GM19438 (cell line): Measurements from ENCODE around the gene PITPNM3.

Experiments
- ATAC-seq: cut with Tn5 transposase; IDR thresholded peaks from one replicate; pipeline ENCODE4 v1.9.1; 2021; ENCODE audit warnings: low read depth; ENCODE audit not compliant: unreplicated experiment

Gene PITPNM3

DNA sequence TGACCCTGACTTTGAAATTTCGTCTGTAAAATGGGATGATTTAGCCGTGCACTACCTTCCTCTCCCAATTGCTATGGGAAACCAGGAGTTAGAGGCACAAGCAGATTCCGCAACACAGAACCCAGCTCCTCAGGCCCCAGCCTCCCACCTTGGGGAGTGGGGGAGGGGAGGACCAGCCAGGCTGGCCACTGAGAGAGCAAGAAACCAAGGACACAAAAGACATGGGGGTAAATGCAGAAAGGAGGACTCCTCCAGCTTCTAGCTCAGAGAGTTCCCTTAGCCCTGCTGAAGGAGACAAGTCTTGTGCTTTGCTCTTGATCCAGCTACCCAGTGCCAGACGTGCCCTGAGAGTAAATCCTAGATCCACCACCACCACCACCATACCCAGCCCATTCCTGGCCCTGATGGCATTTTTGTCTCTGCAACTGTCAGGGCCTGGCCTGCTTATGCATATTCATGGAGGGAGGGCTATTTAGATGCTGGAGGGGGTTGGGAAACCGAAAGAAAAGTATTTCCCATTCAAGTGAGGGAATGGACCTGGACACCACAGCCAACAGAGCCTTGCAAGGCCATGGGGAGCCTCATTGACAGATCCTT is 25.9 kb downstream of the PITPNM3 start:
- no peak for ATAC-seq

DNA sequence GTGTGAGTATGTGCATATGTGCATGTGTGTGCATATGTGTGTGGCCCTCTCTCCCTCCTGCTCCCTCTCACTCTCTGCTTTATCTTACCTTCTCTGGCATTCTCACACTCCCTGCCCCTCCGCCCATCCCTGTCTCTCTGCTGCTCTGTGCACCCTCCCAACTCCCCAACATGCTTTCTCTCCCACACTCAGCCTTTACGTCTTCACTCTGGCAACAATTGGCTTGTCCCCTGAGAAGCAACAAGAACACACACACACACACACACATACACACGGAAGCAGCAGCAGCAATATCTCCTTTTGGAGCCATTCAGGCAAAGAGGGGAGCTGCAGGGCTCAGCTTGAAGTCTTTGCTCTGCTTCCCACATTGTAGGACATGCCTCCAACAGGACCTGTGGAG is 27.8 kb downstream of the PITPNM3 start:
- ATAC-seq = no peak

DNA sequence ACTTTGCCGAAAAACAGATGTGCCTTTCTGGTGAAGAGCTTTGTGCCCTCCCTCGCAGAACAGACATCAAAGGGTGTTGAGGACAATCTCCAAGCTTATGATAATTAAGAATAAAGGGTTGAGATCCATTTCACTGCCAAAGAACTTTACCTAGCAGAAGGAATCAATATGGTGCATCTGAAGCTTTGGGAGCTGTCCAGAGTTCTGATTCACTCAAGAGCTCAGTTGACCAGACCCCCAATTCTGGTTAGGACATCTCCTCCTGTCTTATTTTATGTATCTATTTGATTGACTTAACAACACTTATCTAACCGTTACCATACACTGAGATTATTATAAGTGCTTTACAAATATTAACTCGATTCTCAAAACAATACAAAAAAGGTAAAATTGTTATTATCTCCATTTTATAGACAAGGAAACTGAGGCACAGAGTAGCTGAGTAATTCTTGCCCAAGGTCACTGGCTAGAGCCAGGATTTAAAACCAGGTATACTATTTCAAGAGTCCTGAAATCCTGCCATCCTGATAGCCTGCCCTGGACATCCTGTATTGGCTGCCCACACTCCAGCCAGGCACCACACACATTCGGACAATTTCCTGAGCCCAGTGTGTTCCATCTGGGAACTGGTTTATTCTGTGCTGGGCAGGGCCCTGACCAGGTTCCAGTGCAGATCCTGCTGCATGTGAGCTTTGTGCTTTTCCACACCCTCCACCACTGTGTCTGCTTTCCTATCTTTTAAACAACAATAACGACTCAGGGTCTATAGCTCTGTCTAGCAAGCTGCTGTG is 29.8 kb downstream of the PITPNM3 start:
- no peak for ATAC-seq

DNA sequence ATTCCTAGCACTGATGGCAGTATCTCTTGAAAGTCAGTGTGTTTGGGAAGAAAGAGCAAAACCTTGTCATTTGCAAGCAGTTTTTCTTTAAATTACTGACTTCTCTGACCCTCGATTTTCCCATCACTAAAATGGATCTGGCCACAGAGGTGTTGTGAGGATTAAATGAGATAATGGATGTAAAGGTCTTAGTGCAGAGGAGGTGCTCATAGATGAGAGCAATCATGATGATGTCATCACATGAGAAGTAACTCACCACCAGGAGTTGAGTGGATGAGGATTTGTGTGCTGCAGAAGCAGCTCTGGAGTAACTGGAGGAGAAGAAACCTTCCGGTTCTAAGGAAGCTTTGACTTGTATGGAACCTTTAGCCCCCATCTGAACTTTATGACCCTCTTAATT is 30.6 kb downstream of the PITPNM3 start:
- no peak for ATAC-seq

DNA sequence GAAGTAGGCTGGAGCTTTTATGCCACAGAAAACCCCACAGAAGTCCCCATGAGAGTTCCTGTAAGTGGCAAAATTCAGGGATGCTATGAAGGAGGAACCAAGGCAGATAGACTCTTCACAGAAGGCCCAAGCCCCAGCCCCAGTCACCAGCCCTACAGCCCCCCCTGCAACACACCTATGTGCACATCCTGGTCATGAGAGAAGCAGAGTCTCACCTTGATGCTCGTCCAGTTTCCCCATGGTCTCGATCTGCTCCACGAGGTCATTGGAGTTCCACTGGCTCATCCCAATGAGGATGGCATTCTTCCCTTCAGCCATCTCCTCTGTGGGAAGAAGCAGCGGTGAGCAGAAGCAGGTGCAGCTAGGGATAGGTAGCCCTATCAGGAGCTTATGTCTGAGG is 31.2 kb downstream of the PITPNM3 start:
- no peak for ATAC-seq

DNA sequence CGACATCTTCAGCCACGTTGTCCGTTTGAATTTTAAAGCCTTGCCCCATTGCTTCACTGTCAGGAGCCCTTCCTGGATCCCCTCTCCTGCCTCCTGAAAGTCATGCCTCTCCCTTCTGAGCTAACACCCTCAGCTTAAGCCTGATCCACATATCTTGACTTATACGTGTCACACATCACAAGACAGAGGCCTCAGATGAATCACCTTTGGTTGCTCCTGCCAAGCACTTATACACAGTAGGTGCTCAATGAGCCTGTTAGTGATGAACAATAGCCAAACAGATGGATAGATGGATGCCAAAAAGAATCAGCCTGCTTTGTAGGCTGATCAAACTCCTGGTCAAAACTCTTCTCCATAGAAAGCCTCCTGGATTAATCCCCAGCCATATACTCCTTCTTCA is 31.8 kb downstream of the PITPNM3 start:
- ATAC-seq = no peak

DNA sequence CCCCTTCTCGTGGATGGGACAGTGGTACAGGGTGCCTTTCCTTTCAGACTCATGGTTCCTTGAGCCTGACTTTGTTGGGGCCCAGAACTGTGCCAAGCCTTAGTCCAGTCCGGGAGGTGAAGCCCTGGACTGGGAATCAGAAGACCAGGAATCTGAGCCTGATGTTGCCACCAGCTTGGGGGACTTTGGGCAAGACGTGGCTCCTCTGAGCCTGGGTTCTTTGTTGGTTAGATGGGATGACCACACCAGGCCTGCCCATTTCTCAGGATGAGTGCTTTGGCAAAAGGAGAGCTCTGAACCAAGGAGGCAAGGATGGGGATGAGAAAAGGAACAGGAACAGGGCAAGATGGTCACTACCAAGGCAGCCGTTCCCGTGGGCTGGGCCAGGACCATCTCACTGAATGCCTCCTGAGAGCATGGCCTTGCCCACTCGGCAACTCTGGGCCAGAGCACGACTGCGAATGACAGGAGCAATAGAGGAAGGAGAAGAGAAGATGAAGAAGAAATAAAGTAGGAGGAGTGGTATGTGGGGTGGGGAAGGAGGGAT is 32.5 kb downstream of the PITPNM3 start:
- no peak for ATAC-seq

DNA sequence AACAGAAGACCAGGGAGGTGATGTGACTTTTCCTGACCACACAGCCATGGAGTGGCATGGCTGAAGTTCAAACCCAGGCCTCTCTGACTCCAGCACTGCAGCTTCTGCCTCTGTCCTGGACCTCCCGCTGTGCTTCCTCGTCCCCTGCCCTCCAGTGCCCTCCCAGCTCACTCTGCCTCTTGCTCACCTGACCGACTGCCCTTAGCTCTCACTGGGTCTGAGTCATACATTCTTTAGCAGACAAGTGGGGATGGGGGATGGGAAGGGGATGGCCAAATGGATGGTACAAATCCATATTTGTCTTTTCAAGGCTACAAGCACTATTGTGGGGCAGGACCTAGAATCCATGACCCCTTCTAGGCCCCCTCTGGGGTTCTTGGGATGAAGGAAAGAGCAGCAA is 33.0 kb downstream of the PITPNM3 start:
- no peak for ATAC-seq

DNA sequence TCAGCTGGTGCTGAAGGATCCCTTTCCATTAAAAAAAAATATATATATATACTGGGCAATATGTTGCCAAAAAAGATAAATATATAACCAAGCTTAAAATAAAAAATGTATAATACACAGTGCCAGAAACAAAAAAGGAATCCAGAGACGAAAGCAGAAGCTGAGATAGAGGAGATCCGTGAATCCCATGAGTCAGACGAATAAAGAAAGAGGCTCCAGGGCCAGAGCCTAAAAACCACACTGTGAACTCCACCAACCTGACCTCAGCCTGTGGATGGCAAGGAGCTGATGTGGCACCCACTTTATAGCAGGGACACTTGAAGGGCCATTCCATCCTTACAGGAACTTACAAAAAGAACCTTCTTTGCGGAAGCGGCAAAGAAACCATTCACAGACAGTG is 34.8 kb downstream of the PITPNM3 start:
- no peak for ATAC-seq

DNA sequence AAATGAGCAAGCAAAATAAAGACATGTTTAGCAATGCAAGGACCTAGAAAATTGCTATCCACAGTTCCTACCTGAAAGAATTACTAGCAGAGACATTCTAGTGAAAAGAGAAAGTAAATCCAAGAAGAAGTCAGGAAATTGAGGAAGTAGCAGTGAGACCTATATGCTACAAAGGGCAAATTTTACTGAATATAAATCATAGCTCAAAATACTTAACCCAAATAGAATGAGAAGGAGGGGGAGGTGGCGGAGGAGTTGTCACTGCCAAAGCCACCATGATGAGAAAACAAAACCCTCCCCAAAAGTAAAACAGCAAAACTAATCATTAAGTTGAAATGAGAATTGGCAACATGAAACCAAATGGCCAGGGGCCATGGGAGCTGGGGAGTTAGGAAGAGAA is 39.3 kb downstream of the PITPNM3 start:
- ATAC-seq = no peak

DNA sequence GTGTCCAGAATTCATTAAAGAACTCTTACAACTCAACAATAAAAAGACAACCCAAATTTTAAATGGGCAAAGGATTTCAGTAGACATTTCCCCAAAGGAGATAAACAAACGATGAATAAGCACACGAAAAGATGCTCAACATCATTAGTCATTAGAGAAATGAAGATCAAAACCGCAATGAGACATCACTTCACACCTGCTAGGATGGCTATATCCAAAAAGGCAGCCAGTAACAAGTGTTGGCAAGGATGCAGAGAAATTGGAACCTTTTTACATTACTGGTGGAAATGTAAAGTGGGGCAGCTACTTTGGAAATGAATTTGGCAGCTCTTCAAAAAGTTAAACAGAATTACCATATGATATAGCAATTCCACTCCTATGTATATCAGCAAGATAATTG is 42.0 kb downstream of the PITPNM3 start:
- ATAC-seq = no peak

DNA sequence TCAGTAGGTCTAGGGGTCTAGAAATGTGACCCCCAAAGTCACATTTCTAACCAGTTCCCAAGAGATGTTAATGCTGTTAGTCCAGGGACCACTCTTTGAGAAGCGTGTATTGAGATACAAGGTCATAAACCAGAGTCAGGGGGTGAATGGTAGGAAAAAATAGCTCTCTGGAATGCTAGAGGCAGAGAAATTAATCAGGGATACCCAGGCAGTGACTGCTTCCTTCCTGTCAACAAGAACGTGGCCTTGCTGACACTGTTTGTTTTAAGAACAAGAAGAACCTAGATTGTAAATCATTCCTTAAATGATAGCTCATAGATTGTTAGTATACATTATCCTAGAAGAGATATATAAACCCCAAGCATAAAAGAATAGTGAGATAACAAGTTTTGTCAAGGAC is 43.8 kb downstream of the PITPNM3 start:
- ATAC-seq = no peak

DNA sequence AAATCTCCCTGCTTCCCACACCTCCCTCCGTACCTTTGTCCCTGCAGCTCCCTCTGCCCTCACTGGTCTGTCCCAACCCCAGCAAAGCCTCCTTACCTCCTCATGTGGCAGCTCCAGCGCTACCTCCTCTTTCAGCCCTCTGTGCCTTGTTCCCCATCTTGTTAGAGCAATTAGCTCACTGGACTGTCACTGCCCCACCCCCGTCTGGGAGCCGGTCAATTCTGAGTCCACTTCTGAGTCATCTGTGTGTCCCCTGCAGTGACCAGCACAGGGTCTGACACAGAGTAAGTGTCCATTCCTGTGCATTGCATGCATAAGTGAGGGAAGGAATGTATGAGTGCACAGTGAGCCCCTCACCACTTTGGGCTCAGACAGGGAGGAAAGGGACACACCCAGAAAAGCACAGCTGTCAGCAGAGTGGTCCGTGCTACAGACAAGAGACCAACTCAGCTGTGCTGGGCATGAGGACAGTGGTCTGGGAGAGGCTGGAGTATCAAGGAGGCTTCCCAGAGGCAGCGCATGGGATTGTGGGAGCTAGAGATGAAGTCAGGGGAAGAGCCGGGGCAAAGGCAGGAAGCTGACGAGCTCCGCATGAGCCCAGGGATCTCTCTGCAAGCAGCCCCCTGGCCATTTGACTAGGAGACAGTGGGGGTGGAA is 45.9 kb downstream of the PITPNM3 start:
- ATAC-seq = no peak

DNA sequence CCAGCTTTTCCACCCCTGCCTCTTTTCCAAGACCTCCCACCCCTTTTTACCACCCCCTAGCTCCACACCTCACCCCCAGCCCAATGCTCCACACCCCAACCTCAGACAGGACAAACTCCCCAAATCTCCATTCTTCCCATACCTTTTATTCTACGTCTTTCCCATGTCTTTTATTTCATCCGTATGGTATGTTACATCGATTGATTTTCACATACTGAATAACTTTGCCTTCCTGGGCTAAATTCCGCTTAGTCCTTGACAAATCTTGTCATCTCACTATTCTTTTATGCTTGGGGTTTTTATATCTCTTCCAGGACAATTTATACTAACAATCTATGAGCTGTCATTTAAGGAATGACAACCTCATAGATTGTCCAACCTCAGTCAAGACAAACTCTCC is 46.4 kb downstream of the PITPNM3 start:
- ATAC-seq = no peak

DNA sequence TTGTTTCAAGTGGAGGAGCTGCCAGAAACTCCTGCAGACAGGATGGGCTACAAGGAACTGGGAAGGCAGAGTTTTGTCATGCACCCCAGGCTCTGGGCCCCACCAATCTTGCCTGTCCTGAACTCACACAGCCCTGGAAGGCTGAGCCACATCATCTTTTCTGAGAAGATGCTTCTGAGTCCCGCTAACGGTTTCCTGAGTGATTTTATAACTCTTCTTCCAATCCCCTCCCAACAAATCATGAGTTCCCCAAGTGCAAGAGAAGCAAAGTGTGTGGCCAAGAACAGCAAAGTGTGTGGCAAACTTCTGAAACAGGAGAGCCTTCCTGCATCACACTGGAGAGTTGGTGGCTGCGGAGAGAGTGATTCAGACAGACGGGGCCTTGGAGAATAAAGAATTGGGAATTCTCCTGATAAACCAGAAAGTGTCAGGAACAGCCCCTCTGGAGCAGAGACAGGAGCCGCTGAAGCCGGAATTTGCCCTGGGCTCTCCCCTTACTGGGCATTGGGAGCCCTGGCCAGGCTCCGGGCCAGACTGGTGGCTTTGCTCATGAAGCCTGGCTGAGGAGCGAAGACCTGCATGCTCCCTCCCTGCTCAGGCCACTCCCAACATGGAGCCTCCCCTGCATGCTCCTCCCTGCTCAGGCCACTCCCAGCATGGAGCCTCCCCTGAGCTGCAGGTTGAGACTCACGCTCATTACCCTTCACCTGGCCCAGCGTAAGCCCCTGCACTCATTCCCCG is 47.2 kb downstream of the PITPNM3 start:
- ATAC-seq = no peak

DNA sequence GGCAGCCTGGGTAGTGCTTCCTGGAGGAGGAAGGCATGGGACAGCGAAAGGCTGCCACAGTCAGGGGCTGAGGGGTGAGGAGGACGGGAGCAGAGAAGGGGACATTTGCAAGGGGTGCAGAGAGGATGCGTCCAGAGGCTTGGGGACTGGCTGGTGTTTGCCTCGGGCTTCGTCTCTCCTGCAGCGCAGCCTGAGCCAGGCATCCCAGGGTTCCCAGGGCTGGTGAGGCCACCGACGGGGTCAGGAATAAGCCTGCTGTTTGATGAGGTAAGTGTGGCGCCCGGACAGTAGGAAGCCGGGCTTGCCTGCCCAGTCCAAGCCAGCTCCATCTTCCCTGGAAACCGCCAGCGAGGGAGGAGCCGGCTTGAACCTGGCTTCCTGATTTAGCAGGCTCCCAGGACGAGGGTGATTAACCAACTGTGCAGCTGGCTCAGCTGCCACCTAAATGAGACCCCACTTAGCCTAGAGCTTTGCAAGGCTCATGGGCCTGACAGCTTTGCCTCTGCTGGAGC is 47.8 kb downstream of the PITPNM3 start:
- ATAC-seq = no peak

DNA sequence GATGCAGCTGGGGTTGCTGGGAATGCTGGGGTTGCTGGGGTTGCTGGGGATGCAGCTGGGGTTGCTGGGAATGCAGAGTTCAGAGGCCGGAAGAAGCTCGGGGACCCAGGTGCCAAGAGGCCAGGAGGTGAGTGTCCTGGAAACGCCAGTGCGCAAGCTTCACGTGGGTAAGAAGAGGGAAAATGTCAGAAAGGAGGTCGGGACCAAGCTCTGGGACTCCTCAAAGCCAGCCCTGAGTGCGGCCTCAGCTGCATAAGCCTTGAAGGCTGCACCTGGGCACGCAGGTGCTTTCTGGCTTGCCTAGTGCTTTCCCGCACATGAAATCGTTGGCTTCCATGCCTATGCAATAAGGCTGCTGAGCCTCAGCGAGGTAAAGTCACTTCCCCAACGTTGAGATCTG is 48.3 kb downstream of the PITPNM3 start:
- ATAC-seq = no peak

DNA sequence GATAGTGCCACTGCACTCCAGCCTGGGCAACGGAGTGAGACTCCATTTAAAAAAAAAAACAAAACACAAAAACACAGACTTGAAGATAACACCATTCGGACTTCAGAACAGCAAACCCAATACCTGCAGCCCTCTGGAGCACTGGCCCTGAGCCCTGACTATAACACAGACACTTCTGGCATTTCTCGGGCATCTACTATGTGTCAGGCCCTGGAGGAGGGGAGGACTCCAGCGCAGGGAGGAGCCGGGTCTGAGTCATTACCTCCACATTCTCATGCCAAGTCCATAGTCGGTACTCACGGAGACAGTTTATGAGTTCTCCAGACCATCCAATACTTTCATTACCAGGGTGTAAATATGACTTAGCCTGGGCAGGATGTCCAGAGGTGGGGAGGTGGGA is 48.8 kb downstream of the PITPNM3 start:
- ATAC-seq = no peak

DNA sequence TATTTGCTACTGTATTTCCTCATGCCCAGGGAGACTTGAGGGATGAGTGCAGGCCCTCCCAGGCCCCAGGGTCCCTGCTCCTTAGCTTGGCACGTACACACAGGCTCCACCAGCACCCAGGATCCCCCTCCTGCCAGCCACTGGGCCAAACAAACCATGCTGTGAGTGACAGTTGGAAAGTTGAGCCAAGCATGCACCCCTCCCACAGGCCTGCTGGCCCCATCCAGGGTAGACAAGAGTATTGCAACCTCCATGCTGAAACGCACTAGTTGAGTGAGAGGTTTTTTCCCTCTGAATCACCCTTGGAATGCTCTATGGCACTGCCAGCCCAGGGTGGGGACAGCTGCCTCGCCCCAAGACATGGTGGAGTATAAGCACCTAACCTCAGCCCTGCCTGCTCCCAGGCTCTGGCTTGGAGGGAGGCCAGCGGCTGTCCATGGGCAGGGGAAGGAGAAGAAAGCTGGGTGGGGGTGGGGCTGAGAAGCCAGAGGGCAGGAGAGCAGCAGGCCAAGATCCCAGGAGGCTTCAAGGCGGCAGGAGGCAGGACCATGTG is 49.6 kb downstream of the PITPNM3 start:
- no peak for ATAC-seq

DNA sequence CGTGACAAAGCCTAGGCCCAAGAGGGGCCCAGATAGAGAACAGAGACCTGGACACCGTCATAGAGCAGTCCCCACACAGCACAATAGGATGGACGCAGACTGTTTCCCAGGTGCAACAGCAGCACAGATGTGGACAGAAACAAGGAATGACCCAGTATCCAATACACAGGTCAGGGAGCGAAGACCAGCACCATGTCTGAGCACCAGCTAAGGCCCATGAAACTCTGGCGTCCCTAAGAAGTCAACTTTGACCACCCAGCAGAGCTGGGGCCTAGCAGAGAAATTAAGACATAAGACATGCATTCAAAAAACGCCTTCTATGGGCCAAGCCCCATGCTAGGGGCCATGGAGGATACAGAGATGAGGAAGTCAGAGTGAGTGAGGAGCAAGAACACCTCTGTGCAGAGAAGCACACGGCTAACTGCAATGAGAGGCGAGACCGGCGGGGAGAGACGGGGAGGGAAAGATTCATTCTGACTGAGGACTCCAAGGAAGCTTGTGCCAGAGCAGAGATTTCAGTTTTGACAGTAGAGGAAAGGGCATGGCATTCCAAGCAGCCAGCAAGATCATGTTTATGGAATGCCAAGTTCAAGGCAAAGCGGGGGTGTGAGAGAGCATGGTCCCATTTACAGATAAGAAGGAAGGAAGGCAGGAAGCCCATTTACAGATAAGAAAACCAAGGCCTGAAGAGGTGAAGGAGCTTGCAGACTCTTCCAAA is 50.8 kb downstream of the PITPNM3 start:
- ATAC-seq = no peak
